HG03196 (cell line): ENCODE results near the gene USHBP1.
A peak's percentile ranks its signal among the peaks of the same experiment; 100 is the strongest.

Experiments used
- ATAC-seq: cut with Tn5 transposase; IDR thresholded peaks from one replicate; pipeline ENCODE4 v1.9.1; 2021; ENCODE audit not compliant: unreplicated experiment

USHBP1 gene

GRCh38 chr19:17263712-17264640 lies 569 bp downstream of the USHBP1 start:
- no peak for ATAC-seq

- no peak for ATAC-seq
Measured at GRCh38 chr19:17262557-17262956, 2.0 kb downstream of the USHBP1 start.

GRCh38 chr19:17260842-17261325 lies 3.7 kb downstream of the USHBP1 start:
- ATAC-seq = peak; percentile 57

- no peak for ATAC-seq
Measured at GRCh38 chr19:17259934-17260333, 4.6 kb downstream of the USHBP1 start.

- ATAC-seq = no peak
Measured at GRCh38 chr19:17259118-17259780, 5.3 kb downstream of the USHBP1 start.

DNA sequence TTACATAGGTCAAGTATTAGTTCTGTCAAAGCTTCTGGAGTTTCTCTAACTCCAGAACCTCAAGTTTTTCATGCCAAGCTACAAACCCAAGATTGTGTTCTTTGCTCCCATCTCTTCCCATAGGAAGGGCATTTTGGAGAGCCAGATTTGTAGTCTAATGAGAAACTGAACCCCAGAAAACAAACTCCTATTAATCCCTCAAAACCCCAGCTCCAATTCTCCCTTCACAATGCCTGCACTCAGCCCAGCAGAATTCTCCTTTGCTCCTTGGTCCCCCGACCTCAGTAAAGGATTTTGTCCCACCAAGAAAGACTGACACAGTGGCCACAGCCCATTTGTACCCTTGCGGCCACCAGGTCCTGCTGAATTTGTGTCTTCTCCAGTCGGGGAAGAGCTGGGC lies 8.4 kb downstream of the USHBP1 start:
- no peak for ATAC-seq

DNA sequence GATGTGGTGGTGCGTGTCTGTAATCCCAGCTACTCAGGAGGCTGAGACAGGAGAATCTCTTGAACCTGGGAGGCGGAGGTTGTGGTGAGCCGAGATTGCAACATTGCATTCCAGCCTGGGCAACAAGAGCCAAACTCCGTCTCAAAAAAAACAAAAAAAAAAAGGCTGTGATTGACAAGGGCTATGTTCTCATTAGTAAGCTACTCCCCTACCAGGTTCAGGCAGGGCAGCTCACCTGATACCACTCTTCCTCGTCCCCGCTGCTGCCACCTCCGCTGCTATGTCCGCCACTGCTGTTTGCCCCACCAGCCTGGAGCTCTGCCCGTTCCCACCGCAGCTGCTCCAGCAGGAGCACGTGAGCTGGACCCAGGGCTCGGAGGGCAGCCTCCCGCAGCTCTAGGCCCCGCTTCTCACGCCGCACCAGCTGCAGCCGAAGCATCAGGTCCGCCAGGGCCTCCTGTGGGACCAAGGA lies 9.4 kb downstream of the USHBP1 start:
- ATAC-seq = no peak

GRCh38 chr19:17254636-17255035 lies 9.9 kb downstream of the USHBP1 start:
- ATAC-seq = no peak

GRCh38 chr19:17249887-17250548 lies 14.5 kb downstream of the USHBP1 start:
- ATAC-seq = no peak

DNA sequence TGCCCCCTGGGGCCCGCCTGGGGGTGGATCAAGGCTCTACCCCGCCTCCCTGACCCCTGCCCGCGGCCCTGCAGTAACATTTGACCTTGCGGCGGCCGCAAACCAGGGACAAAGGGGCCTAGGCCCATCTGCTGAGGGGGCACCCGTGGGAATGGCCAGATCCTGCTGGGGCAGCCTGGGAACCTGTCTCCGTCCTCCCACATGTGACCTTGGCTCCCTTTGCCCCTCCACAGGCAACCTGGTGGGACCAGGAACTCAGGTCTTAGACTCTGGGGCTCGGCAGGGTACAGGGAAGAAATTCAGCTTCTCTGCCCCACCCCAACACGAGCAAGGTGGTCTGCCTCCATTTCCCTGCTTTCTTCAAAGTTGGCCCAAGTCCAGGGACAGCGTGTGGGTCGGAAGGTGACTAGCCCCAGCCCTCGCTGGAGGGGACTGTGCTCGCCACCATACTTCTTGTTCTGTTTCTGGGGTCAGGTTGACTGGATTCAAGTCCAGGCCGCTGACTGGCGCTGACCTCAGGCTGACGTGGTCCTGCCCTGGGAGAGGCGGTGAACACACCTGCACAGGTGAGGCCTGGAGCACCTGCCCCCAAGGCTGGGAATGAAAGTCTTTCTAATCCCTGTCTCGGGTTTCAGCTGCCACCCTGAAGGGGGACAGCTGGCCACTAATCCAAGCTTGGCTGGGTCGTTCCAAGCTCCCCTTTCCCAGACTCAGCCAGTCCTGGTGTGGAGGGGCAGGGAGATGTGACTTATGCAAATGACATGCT lies 16.4 kb downstream of the USHBP1 start:
- ATAC-seq = no peak

GRCh38 chr19:17246681-17247425 lies 17.7 kb downstream of the USHBP1 start:
- ATAC-seq = no peak

DNA sequence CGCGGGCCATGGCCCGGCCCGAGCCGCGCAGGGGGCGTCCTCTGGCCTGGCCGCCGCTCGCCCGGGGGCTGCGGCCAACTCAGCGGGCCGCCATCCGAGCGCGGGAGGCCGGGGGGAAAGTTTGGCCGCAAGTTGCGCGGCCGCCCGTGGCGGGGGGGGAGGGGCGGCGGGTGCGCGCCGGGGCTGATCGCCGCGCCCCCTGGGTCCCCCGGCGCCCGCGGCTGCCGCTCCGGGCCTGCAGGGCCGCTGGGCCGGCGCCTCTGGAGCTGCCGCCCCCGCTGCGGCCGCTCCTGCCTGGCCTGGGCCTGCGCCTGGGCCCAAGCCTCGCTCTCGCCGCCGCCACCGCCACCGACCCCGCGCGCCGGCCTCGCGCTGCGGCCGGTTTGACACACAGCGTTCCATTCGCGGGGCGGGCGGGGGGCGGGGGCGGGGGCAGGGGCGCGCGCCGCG lies 19.0 kb downstream of the USHBP1 start, which contains the start of gene NR2F6:
NR2F6 (minus strand) TSS at position 385 of the 450 bp plus-strand sequence. CDS start 699 bp downstream, outside the sequence.
- ATAC-seq = no peak

- ATAC-seq = no peak
Measured at GRCh38 chr19:17244618-17245534, 19.7 kb downstream of the USHBP1 start.

DNA sequence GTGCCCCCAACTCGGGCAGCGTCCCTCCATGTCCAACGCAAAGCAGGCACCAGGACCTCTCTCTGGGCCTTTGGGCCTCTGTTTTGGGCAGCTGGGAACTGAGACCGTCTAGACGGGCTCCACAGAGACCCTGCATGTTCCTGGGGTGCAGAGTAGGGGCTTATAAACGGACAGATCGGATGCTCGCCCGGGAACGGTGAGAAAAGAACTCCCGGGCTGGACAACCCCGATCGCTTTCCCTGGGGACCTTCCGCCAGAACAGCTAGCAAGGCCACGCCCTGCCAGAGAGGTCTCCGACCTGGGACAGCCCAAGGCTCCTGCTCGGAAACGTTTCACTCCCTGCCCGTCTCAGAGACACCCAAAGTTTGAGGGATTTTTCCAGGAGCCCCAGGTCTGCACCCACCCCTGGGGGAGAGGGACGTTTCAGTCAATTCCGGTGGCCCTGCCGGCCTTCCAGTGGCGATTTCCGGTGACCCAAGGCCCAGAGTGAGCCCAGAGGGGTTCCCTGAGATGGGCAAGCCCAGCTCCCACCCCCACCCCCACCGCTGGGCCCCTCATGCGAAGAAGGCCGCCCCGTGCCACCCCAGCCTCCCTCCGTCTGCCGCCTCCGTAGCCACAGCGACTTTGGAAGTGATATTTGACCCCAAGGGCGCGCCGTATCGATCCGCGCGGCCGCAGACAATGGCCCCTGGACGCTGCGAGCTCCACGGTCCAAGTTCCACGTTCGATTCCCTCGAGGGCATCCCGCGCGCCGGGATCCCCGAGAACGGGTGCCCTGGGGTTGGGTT lies 20.5 kb downstream of the USHBP1 start:
- no peak for ATAC-seq

GRCh38 chr19:17243211-17243829 lies 21.2 kb downstream of the USHBP1 start:
- no peak for ATAC-seq

DNA sequence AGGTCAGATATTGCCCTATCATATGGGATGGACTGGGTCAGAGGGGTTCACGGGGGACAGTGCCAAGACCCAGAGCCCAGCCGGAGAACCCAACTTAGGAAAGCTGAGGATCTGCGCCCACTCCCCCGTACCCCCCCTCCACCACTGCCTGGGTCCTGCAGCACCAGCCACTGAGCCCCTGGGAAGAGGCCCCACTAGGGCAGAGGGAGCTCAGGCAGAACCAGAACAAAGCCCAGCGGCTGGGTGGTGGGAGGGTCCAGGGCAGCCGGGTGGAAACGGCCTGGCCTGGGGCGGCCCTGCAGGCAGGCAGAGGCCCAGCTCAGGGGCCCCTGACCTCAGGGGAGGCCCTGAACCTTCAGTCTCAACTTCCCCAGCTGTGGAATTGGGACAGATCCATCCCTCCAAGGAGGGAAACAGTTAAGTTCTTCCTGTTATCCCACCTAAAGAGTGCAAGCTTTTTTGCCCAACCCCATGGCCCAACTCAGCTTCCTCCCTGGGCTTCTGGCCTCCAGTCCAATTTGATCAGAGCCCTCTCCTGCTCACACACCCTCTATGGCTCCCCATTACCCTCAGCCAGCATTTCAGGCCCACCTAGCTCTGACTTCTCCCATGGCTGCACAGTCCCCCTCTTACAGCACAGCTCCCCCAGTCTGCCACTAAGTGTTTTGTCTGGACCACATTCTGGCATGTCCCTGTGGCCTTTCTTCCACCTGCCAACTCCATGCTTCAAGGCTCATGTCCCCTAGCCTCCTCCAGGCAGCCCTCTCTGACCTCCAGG lies 21.9 kb downstream of the USHBP1 start:
- ATAC-seq = no peak
